ENCODE results near the gene CENPVL1.
"Not testable (repeated sequence)": the region's sequence is repeated elsewhere in the genome, so short reads cannot be mapped to it uniquely, and the experiment has no call there.

Gene CENPVL1

GRCh38 chrX:51710277-51711164 lies at the start of gene CENPVL1:
TSS of gene CENPVL1 (plus strand) at chrX:51710512. CDS start at chrX:51710512, 0 bp downstream.
- DNase-seq (ENCODE audit: low spot score), result not testable (repeated sequence)

GRCh38 chrX:51665981-51666380 lies 44.3 kb upstream of the CENPVL1 start:
- DNase-seq (ENCODE audit: low spot score), result no peak

- not testable (repeated sequence) for DNase-seq (ENCODE audit: low spot score)
Observed at GRCh38 chrX:51679689-51680433, 30.5 kb upstream of the CENPVL1 start.

- DNase-seq (ENCODE audit: low spot score), result not testable (repeated sequence)
Observed at GRCh38 chrX:51681808-51682719, 28.2 kb upstream of the CENPVL1 start.

- DNase-seq (ENCODE audit: low spot score), result not testable (repeated sequence)
Observed at GRCh38 chrX:51682720-51683062, 27.6 kb upstream of the CENPVL1 start, which contains the start of gene CENPVL2. TSS of gene CENPVL2 (minus strand) at chrX:51682831. CDS start at chrX:51682831, 0 bp downstream.

GRCh38 chrX:51694254-51694653 lies 16.1 kb upstream of the CENPVL1 start:
- no peak for DNase-seq (ENCODE audit: low spot score)

GRCh38 chrX:51697397-51697796 lies 12.9 kb upstream of the CENPVL1 start:
- no peak for DNase-seq (ENCODE audit: low spot score)

GRCh38 chrX:51712943-51713647 lies 2.8 kb downstream of the CENPVL1 start:
- DNase-seq (ENCODE audit: low spot score), result not testable (repeated sequence)

GRCh38 chrX:51728202-51728601 lies 17.9 kb downstream of the CENPVL1 start:
- no peak for DNase-seq (ENCODE audit: low spot score)

GRCh38 chrX:51737091-51737490 lies 26.8 kb downstream of the CENPVL1 start:
- no peak for DNase-seq (ENCODE audit: low spot score)

GRCh38 chrX:51742586-51742985 lies 32.3 kb downstream of the CENPVL1 start:
- no peak for DNase-seq (ENCODE audit: low spot score)

- no peak for DNase-seq (ENCODE audit: low spot score)
Observed at GRCh38 chrX:51743179-51743957, 33.1 kb downstream of the CENPVL1 start, which contains the start of gene GSPT2. TSS of gene GSPT2 (plus strand) at chrX:51743442. CDS start at chrX:51743627, 185 bp downstream.

GRCh38 chrX:51747671-51748070 lies 37.4 kb downstream of the CENPVL1 start:
- DNase-seq (ENCODE audit: low spot score), result no peak

- no peak for DNase-seq (ENCODE audit: low spot score)
Observed at GRCh38 chrX:51759055-51759839, 48.9 kb downstream of the CENPVL1 start.

GRCh38 chrX:51760657-51761056 lies 50.3 kb downstream of the CENPVL1 start:
- no peak for DNase-seq (ENCODE audit: low spot score)
